NCI-H460 (cell line): ENCODE results near the gene OASL. TPM values are rescaled to one million over a fixed set of nuclear protein-coding genes. Genes with fewer than 3 reads are reported as not detected.

Experiments
- DNase-seq: peaks from one replicate; pipeline ENCODE4 v3.0.0-alpha.2; 2016; ENCODE audit warnings: low read depth; ENCODE audit errors: extremely low read depth
- small RNA-seq, 2 experiments: library from RNA; depleted of rRNA; stranded (forward); fragments of <200 nt; gene quantifications; one replicate each; pipeline ENCODE3, GENCODE V24; 2014
- total RNA-seq: library from RNA; depleted of rRNA; stranded (reverse); fragments of >200 nt; shearing (Covaris generic); gene quantifications from 2 replicates; pipeline ENCODE4 v1.2.3, GENCODE V29; 2014; rRNA removed

The OASL gene
- total RNA-seq, 1 experiment from 2014 or later, result 0.17 TPM

DNA sequence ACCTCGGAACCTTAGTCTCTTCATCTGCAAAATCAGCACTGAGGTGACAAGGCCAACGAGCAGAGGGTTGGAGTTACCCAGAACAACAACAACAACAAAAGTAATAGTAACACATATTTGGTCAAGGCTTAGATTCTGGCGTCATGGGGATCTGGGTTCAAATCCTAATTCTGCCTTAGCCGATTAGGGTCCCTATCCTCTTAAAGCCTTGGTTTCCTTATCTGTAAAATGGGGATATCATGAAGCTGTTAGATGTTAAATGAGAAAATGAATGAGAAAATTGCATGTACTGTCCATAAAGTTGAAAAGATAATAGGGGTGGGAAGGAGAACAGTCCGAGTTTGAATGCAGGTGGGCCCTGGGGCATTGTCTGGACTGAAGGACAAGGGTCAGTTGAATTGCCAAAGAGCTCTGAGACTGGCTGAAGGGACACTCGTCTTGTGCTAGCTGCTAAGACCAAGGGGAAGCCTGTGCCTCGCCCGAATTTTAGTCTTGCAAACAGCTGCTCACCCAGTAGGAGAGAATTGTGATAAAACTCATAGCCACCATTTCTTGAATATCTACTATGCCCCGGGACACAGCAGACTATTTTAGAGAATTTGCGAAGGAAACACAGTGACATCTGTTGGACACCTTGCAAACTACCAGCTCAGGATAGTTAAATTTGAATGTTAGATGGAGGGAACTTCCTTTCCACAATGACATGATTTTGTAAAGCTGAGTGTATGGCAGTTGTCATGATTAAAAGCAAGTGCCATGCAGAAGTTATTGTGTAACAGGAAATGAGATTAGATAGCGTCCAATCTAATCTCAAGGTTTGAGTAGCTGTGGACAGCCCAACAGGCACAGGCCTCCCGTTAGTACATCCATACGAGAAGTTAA lies 67.5 kb downstream of the OASL start:
- DNase-seq, result peak; percentile 64

GRCh38 chr12:120970310-120970709 lies 68.7 kb downstream of the OASL start:
- DNase-seq, result no peak

Small RNAs within 50 kb of the gene (small RNA-seq; reads per million reads assigned to genes)
- 0 to 0.02 reads per million in 2 experiments for gene AC079602.2

Other genes starting within 250 kb of the OASL start
- gene SPPL3, start 134.9 kb downstream of the OASL start, total RNA-seq, result 11.5 and 12.5 TPM in 2 replicates
- not detected in 2 replicates for gene HNF1A, start 60.7 kb downstream of the OASL start, total RNA-seq
- 17.8 and 18.6 TPM in 2 replicates for gene C12orf43, start 22.8 kb downstream of the OASL start, total RNA-seq
- 0.55 and 1.2 TPM in 2 replicates for gene P2RX7, start 93.6 kb upstream of the OASL start, total RNA-seq
- 16.3 and 16.6 TPM in 2 replicates for gene P2RX4, start 170.9 kb upstream of the OASL start, total RNA-seq